Thyroid gland (tissue), 4 donors: Measurements from ENCODE around the gene ATP10B. TPM values are rescaled to one million over a fixed set of nuclear protein-coding genes. Genes with fewer than 3 reads are reported as not detected.

Source experiments
- DNase-seq, 2 donors: peaks; one replicate each; pipeline ENCODE4 v3.0.0-alpha.2; 2019
- H3K27ac ChIP-seq, 3 donors: fragments of 200-600 bp; sonication (generic); 1 replicate in 2 of 3; 2 replicates in 1 of 3; pipeline ENCODE4 v1.5.1; 2016 to 2019; ENCODE audit warnings: mild to moderate bottlenecking in 1 of 3, moderate library complexity in 1 of 3
- H3K27me3 ChIP-seq: fragments of 200-600 bp; sonication (generic); one replicate; pipeline ENCODE4 v1.5.1; 2019
- H3K36me3 ChIP-seq, 2 donors: fragments of 200-600 bp; sonication (generic); one replicate each; pipeline ENCODE4 v1.5.1; 2016 to 2019
- H3K4me1 ChIP-seq, 2 donors: fragments of 200-600 bp; sonication (generic); one replicate each; pipeline ENCODE4 v1.5.1; 2017 to 2019
- H3K4me3 ChIP-seq, 3 donors: fragments of 200-600 bp; sonication (generic); replicated peaks in 1 of 3; 1 replicate in 2 of 3; 2 replicates in 1 of 3; pipeline ENCODE4 v1.5.1; 2016; ENCODE audit warnings: mild to moderate bottlenecking in 1 of 3
- H3K9me3 ChIP-seq: fragments of 200-600 bp; sonication (generic); one replicate; pipeline ENCODE4 v1.5.1; 2017
- CTCF ChIP-seq, 6 experiments: fragments of 200-600 bp in 3 of 6; fragments of 450-650 bp in 3 of 6; sonication (generic) in 3 of 6; IDR thresholded peaks; one replicate each; pipeline ENCODE4 v1.5.1; 2016 to 2019; ENCODE audit warnings: antibody characterized with exemption in 6 of 6, mild to moderate bottlenecking in 2 of 6, inconsistent platforms in 1 of 6, moderate library complexity in 1 of 6
- POLR2A ChIP-seq, 2 donors: fragments of 450-650 bp; IDR thresholded peaks; one replicate each; pipeline ENCODE4 v1.6.1; 2017; ENCODE audit warnings: antibody characterized with exemption in 2 of 2, mild to moderate bottlenecking in 2 of 2, moderate library complexity in 1 of 2
- WGBS, 2 donors: methylation state at CpG; one replicate each; pipeline ENCODE4 v1.1.5; 2017; 5-methylcytosine and 5-hydroxymethylcytosine counted together
- intact Hi-C: fragments of 100-400 bp; cut with DNase I; formaldehyde crosslinking; loops from one replicate; pipeline ENCODE4 v1.15.1; 2023
- total RNA-seq, 4 donors: library from RNA; depleted of rRNA; stranded (reverse); fragments of >200 nt; gene quantifications; one replicate each; pipeline ENCODE4 v1.2.3, GENCODE V29; 2016

Gene ATP10B
- total RNA-seq, 4 donors from 2014 or later, result 0.13 to 0.42 (median 0.15) TPM; not detected in 1

- DNase-seq, result no peak
Observed at GRCh38 chr5:160555971-160556631, 295.9 kb downstream of the ATP10B start.

GRCh38 chr5:160555581-160555970, 296.4 kb downstream of the ATP10B start:
- H3K4me1 ChIP-seq, result no peaks in the 10 kb centered on the region
- H3K27ac ChIP-seq, result no peak overlapping the region
- WGBS, 2 donors, result 94 to 99% methylated on average over 3 of the region's 3 CpGs
- no peaks in the 10 kb centered on the region for H3K9me3 ChIP-seq
- H3K36me3 ChIP-seq, result no peaks in the 10 kb centered on the region
- no peak for DNase-seq
- TF ChIP-seq POLR2A (IDR thresholded peaks at IDR 0.05) (no peak), CTCF (IDR thresholded peaks at IDR 0.05) (no peak)
- H3K27me3 ChIP-seq, result no peaks in the 10 kb centered on the region
- H3K4me3 ChIP-seq, result no peak overlapping the region
- intact Hi-C loops, result no loop called here

More at GRCh38 chr5:160555971-160556631, 295.9 kb downstream of the ATP10B start:
- intact Hi-C loops, result no loop called here
- TF ChIP-seq POLR2A (IDR thresholded peaks at IDR 0.05) (no peak), CTCF (IDR thresholded peaks at IDR 0.05) (no peak)
- WGBS, 2 donors, result 81 to 90% methylated on average over 6 of the region's 6 CpGs
- Histone ChIP-seq H3K4me3 (no peak overlapping the region), H3K4me1 (no peaks in the 10 kb centered on the region), H3K27ac (no peak overlapping the region), H3K9me3 (no peaks in the 10 kb centered on the region), H3K36me3 (no peaks in the 10 kb centered on the region), H3K27me3 (no peaks in the 10 kb centered on the region)

- Histone ChIP-seq H3K4me3 (no peak overlapping the region), H3K4me1 (no peaks in the 10 kb centered on the region), H3K27ac (no peak overlapping the region), H3K36me3 (no peaks in the 10 kb centered on the region), H3K27me3 (no peaks in the 10 kb centered on the region), H3K9me3 (no peaks in the 10 kb centered on the region)
- DNase-seq, result no peak
- intact Hi-C loops, result no loop called here
- TF ChIP-seq CTCF (IDR thresholded peaks at IDR 0.05), result no peak
- no peak for TF ChIP-seq POLR2A (IDR thresholded peaks at IDR 0.05)
Observed at GRCh38 chr5:160550075-160550474, 301.9 kb downstream of the ATP10B start.

DNA sequence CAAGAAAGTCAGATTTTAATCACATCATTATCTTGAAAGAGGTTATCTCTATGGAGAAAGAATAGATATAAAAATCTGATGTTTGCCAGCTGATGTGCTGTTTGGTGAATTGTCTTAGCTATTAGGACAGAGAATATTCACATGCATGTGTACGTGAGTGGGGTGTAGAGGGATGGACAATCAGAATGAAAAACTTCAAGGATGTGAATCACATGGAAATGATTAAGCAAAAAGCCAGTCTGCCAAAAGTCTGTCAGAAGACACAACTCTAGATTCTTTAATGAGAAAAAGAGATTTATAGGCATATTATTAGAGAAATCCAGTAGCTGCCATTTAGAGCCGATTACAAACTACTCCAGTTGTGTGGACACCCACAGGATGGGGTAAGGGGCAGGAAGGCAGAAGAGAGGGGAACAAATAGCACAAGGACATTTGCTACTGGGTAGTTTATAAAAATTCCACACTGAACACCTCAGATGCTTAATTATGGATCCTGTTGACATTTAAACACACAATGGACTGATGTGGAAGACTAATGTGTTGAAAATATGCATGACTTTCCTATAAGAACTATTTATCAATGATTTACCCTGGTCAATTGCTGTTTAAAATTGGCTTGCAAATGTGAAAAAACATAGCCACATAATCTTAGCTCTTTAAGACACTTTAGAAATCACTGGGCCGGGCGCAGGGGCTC, 302.9 kb downstream of the ATP10B start:
- Histone ChIP-seq H3K4me3 (no peak overlapping the region), H3K36me3 (no peaks in the 10 kb centered on the region), H3K27me3 (no peaks in the 10 kb centered on the region), H3K9me3 (no peaks in the 10 kb centered on the region), H3K4me1 (no peaks in the 10 kb centered on the region), H3K27ac (no peak overlapping the region)
- no peak for DNase-seq
- WGBS, 2 donors, result 69 to 74% methylated on average over 4 of the region's 4 CpGs
- intact Hi-C loops, result no loop called here
- TF ChIP-seq POLR2A (IDR thresholded peaks at IDR 0.05) (no peak), CTCF (IDR thresholded peaks at IDR 0.05) (no peak)

- no peaks in the 10 kb centered on the region for H3K4me1 ChIP-seq
- intact Hi-C loops, result no loop called here
- WGBS, 2 donors, result 92 to 100% methylated on average over 1 of the region's 1 CpG
- no peak for DNase-seq
- no peak for TF ChIP-seq CTCF (IDR thresholded peaks at IDR 0.05)
- TF ChIP-seq POLR2A (IDR thresholded peaks at IDR 0.05), result no peak
- H3K27ac ChIP-seq, result no peak overlapping the region
- H3K4me3 ChIP-seq, result no peak overlapping the region
- no peaks in the 10 kb centered on the region for H3K27me3 ChIP-seq
- no peaks in the 10 kb centered on the region for H3K9me3 ChIP-seq
- H3K36me3 ChIP-seq, result no peaks in the 10 kb centered on the region
Observed at GRCh38 chr5:160547872-160548271, 304.1 kb downstream of the ATP10B start.
